ENCODE results near the gene RAPGEF5.

Gene RAPGEF5

DNA sequence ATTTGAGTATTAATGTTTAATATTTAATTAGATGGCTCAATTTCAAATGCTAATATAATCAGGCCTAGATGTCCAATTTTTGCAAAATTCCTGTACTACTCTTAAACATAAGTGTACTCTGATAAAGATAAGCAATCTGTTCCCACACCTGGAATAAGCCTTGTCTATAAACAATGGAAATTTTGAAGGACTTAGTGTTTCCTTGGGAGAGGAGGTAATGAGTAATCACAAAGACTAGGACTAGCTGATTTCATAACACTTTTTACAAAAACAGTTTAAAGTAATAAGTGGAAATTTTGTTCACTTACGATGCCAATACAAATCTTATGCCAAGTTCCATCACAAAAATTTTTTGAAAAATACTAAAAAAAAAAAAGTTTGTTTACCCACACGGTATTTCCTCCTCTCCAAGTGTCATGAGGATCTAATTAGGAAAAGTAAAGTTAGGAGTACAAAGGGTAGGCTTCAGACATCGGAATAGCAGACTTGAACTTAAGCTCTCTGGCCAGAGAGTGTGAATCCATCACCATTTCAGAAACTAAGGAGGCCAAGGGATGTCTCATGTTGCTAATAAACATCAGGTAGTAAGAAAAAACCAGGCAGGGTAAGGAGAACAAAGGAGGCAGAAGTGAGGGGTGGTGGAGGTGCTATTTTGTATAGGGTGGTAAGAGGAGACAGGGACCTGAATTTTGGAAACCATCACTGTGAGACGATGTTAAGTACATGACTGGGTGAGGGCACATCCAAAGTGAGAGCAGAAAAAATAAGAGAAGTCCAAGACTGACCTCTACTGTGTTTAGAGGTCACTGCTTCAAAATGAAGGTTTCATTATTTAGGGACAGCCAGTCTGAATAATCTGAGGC lies 61.3 kb downstream of the RAPGEF5 start:
- TF ChIP-seq, protein P1, sequence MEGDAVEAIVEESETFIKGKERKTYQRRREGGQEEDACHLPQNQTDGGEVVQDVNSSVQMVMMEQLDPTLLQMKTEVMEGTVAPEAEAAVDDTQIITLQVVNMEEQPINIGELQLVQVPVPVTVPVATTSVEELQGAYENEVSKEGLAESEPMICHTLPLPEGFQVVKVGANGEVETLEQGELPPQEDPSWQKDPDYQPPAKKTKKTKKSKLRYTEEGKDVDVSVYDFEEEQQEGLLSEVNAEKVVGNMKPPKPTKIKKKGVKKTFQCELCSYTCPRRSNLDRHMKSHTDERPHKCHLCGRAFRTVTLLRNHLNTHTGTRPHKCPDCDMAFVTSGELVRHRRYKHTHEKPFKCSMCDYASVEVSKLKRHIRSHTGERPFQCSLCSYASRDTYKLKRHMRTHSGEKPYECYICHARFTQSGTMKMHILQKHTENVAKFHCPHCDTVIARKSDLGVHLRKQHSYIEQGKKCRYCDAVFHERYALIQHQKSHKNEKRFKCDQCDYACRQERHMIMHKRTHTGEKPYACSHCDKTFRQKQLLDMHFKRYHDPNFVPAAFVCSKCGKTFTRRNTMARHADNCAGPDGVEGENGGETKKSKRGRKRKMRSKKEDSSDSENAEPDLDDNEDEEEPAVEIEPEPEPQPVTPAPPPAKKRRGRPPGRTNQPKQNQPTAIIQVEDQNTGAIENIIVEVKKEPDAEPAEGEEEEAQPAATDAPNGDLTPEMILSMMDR (IDR thresholded peaks at IDR 0.05): no peak
- Histone ChIP-seq H3K9me3 (ENCODE audit: control insufficient read depth, low read length) (no peaks in the 10 kb centered on the region), H2AFZ (peak overlapping the region; percentile 31), H3K79me2 (peaks cover 8% of the 10 kb centered on the region), H3K36me3 (ENCODE audit: control insufficient read depth, insufficient read depth, low read length) (peaks cover 3% of the 10 kb centered on the region), H3K4me1 (peaks cover 31% of the 10 kb centered on the region), H3K27ac (peak overlapping the region; percentile 26), H3K27me3 (ENCODE audit: control insufficient read depth, insufficient read depth, low read length) (no peaks in the 10 kb centered on the region), H3K9ac (no peak overlapping the region), H3K4me2 (ENCODE audit: low read length) (no peak overlapping the region), H3K4me3 (ENCODE audit: low read depth, low read length) (no peak overlapping the region)

DNA sequence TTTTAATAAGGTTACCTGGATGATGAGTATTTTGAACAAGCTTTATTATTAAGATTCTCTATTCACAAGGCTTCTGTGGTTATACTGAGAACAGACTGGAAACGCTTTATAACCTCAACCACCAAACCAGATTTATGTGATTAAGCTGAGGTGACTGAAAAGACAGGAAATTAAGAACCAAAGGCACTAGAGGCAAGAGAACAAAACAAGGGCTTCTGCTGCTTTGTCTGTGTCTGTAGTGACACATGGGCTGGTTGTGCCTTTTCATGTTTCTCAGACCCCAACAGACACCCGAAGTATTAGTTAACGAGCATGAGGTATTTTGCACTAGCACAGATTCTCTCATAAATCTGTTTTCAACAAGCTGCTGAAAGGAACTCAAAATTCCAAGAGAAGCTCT lies 64.4 kb downstream of the RAPGEF5 start:
- peak overlapping the region; percentile 9 for H3K27ac ChIP-seq
- no peaks in the 10 kb centered on the region for H3K27me3 ChIP-seq (ENCODE audit: control insufficient read depth, insufficient read depth, low read length)
- peaks cover 3% of the 10 kb centered on the region for H3K36me3 ChIP-seq (ENCODE audit: control insufficient read depth, insufficient read depth, low read length)
- H3K4me2 ChIP-seq (ENCODE audit: low read length): no peak overlapping the region
- peaks cover 31% of the 10 kb centered on the region for H3K4me1 ChIP-seq
- peak overlapping the region; percentile 39 for H2AFZ ChIP-seq
- H3K9me3 ChIP-seq (ENCODE audit: control insufficient read depth, low read length): no peaks in the 10 kb centered on the region
- no peak overlapping the region for H3K4me3 ChIP-seq (ENCODE audit: low read depth, low read length)
- TF ChIP-seq, protein P1 (IDR thresholded peaks at IDR 0.05): no peak
- H3K9ac ChIP-seq: no peak overlapping the region
- peaks cover 8% of the 10 kb centered on the region for H3K79me2 ChIP-seq

DNA sequence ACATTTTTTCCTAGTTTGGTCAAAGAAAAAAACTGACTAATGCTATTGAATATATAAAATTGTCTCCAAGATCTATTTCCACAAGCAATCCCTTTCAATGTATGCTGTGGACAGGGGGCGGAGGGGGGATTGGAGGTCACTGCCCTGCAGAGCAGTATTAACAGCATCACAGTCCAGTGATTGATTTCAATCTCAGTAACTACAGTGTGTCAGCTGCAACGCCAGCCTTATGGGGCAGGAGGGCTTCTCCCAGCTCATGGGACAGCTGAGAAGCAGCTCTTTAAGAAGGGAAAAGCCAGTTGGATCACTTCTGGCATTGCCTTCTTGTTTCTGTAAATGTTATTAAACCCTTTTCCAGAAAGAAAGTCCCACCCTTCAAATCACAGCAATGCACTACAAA lies 65.0 kb downstream of the RAPGEF5 start:
- H3K4me2 ChIP-seq (ENCODE audit: low read length): no peak overlapping the region
- TF ChIP-seq, protein P1 (IDR thresholded peaks at IDR 0.05): no peak
- H3K9ac ChIP-seq: no peak overlapping the region
- peaks cover 3% of the 10 kb centered on the region for H3K36me3 ChIP-seq (ENCODE audit: control insufficient read depth, insufficient read depth, low read length)
- H2AFZ ChIP-seq: no peak overlapping the region
- no peak overlapping the region for H3K4me3 ChIP-seq (ENCODE audit: low read depth, low read length)
- H3K27ac ChIP-seq: no peak overlapping the region
- peaks cover 31% of the 10 kb centered on the region for H3K4me1 ChIP-seq
- no peaks in the 10 kb centered on the region for H3K9me3 ChIP-seq (ENCODE audit: control insufficient read depth, low read length)
- H3K27me3 ChIP-seq (ENCODE audit: control insufficient read depth, insufficient read depth, low read length): no peaks in the 10 kb centered on the region
- peaks cover 8% of the 10 kb centered on the region for H3K79me2 ChIP-seq

DNA sequence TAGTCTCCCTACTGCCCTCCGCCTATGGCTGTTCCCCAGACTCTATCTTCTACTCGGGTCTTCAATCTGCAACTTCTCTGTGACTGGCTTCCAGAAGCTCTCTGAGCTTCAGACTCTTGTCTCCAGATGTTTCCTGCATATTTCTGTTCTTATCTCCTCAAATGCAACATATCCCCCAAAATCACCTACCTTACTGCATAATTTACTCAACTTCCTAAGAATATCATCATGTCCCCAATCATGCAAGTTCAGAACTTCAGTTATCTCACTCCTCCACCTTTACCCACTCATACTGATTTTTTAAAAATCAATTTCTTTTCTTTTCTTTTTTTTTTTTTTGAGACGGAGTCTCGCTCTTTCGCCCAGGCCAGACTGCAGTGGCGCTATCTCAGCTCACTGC lies 68.8 kb downstream of the RAPGEF5 start:
- H2AFZ ChIP-seq: no peak overlapping the region
- H3K27me3 ChIP-seq (ENCODE audit: control insufficient read depth, insufficient read depth, low read length): no peaks in the 10 kb centered on the region
- H3K9ac ChIP-seq: no peak overlapping the region
- TF ChIP-seq, protein P1 (IDR thresholded peaks at IDR 0.05): no peak
- H3K4me1 ChIP-seq: peaks cover 11% of the 10 kb centered on the region
- no peak overlapping the region for H3K4me3 ChIP-seq (ENCODE audit: low read depth, low read length)
- no peak overlapping the region for H3K4me2 ChIP-seq (ENCODE audit: low read length)
- no peak overlapping the region for H3K27ac ChIP-seq
- peaks cover 3% of the 10 kb centered on the region for H3K36me3 ChIP-seq (ENCODE audit: control insufficient read depth, insufficient read depth, low read length)
- H3K79me2 ChIP-seq: peaks cover 2% of the 10 kb centered on the region
- H3K9me3 ChIP-seq (ENCODE audit: control insufficient read depth, low read length): no peaks in the 10 kb centered on the region

DNA sequence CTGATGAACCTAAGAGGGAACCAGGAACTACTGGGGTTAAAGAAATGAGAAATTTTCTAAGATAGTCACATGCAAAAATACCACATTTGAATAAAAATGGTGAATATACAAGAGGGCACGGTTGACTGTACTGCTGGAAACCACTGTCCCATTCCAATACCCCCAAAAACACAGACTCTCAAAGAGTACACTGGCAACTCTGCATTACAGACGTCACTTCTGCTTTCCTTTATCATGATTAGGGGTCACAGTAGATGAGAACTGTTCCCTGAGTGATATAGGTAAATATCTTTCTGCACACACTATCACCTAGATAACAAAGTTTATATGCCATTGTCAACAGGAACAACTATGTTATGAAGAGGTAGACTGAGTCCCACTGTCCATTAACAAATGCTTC lies 69.5 kb downstream of the RAPGEF5 start:
- H3K4me1 ChIP-seq: peaks cover 3% of the 10 kb centered on the region
- no peak overlapping the region for H2AFZ ChIP-seq
- no peak overlapping the region for H3K4me3 ChIP-seq (ENCODE audit: low read depth, low read length)
- H3K4me2 ChIP-seq (ENCODE audit: low read length): no peak overlapping the region
- H3K79me2 ChIP-seq: peaks cover 2% of the 10 kb centered on the region
- H3K36me3 ChIP-seq (ENCODE audit: control insufficient read depth, insufficient read depth, low read length): peaks cover 3% of the 10 kb centered on the region
- no peak overlapping the region for H3K27ac ChIP-seq
- TF ChIP-seq, protein P1 (IDR thresholded peaks at IDR 0.05): no peak
- H3K27me3 ChIP-seq (ENCODE audit: control insufficient read depth, insufficient read depth, low read length): no peaks in the 10 kb centered on the region
- H3K9me3 ChIP-seq (ENCODE audit: control insufficient read depth, low read length): no peaks in the 10 kb centered on the region
- H3K9ac ChIP-seq: no peak overlapping the region

Data from parathyroid adenoma (tissue), 2 donors.